ENCODE data around the gene USPL1.

USPL1 gene

DNA sequence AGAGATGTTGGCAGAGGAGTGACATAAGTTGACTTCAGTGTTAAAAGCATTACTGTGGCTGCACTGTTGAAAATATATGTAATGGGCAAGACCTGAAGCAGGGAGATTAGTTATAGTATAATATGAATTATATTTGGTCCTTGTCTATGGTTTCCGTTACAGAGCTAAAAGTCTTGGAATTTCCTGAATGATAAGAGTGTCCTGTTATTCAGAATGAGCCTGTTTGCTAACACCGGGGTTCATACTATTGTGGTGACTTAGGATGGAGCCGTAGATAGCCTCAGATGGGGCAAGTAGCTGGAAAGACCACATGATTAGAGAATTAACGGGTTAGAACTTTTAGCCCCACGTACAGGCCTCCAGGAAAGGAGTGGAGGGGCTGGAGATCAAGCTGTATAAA, 5.7 kb downstream of the USPL1 start:
- TF ChIP-seq POLR2A (IDR thresholded peaks at IDR 0.05; ENCODE audit: extremely low read depth, insufficient read length) (no peak), MYC (IDR thresholded peaks at IDR 0.05; ENCODE audit: low read depth, low read length) (no peak)
- TF ChIP-seq, protein P1, sequence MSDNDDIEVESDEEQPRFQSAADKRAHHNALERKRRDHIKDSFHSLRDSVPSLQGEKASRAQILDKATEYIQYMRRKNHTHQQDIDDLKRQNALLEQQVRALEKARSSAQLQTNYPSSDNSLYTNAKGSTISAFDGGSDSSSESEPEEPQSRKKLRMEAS (IDR thresholded peaks at IDR 0.05; ENCODE audit: low read depth, low read length) = no peak
- TF ChIP-seq, protein P2, sequence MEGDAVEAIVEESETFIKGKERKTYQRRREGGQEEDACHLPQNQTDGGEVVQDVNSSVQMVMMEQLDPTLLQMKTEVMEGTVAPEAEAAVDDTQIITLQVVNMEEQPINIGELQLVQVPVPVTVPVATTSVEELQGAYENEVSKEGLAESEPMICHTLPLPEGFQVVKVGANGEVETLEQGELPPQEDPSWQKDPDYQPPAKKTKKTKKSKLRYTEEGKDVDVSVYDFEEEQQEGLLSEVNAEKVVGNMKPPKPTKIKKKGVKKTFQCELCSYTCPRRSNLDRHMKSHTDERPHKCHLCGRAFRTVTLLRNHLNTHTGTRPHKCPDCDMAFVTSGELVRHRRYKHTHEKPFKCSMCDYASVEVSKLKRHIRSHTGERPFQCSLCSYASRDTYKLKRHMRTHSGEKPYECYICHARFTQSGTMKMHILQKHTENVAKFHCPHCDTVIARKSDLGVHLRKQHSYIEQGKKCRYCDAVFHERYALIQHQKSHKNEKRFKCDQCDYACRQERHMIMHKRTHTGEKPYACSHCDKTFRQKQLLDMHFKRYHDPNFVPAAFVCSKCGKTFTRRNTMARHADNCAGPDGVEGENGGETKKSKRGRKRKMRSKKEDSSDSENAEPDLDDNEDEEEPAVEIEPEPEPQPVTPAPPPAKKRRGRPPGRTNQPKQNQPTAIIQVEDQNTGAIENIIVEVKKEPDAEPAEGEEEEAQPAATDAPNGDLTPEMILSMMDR (IDR thresholded peaks at IDR 0.05; ENCODE audit: low read depth, low read length) = no peak
- H3K4me3 ChIP-seq (ENCODE audit: low read depth, low read length) = no peak overlapping the region
- no peak for DNase-seq (ENCODE audit: low read depth)

- no peak for DNase-seq (ENCODE audit: low read depth)
- TF ChIP-seq MYC (IDR thresholded peaks at IDR 0.05; ENCODE audit: low read depth, low read length) (no peak), POLR2A (IDR thresholded peaks at IDR 0.05; ENCODE audit: extremely low read depth, insufficient read length) (no peak)
- TF ChIP-seq, protein P1 (IDR thresholded peaks at IDR 0.05; ENCODE audit: low read depth, low read length) = no peak
- TF ChIP-seq, protein P2 (IDR thresholded peaks at IDR 0.05; ENCODE audit: low read depth, low read length) = no peak
Measured at GRCh38 chr13:30624630-30625029, 6.9 kb downstream of the USPL1 start.

DNA sequence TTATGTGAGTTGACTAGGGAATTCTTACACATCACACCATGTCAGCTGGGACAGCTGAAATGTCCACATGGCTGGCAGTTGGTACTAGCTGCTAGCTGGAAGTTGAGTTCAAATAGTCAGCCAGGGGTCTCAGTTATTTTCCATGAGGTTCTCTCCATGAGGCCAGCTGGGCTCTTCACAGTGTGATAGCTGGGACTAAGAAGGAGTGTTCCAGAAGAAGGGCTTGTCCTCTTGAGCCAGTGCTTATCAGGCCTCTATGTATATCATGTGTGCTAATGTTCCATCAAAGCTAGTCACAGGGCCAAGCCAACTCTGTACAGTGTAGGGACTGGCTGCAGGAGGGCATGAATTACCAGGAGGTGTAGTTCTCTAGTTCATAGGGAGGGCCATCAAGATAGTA, 11.8 kb downstream of the USPL1 start:
- TF ChIP-seq POLR2A (IDR thresholded peaks at IDR 0.05; ENCODE audit: extremely low read depth, insufficient read length) (no peak), MYC (IDR thresholded peaks at IDR 0.05; ENCODE audit: low read depth, low read length) (no peak)
- TF ChIP-seq, protein P2 (IDR thresholded peaks at IDR 0.05; ENCODE audit: low read depth, low read length) = no peak
- TF ChIP-seq, protein P1 (IDR thresholded peaks at IDR 0.05; ENCODE audit: low read depth, low read length) = no peak
- DNase-seq (ENCODE audit: low read depth) = no peak
- H3K4me3 ChIP-seq (ENCODE audit: low read depth, low read length) = no peak overlapping the region

More at GRCh38 chr13:30624630-30625029, 6.9 kb downstream of the USPL1 start:
- no peak overlapping the region for H3K4me3 ChIP-seq (ENCODE audit: low read depth, low read length)

DNA sequence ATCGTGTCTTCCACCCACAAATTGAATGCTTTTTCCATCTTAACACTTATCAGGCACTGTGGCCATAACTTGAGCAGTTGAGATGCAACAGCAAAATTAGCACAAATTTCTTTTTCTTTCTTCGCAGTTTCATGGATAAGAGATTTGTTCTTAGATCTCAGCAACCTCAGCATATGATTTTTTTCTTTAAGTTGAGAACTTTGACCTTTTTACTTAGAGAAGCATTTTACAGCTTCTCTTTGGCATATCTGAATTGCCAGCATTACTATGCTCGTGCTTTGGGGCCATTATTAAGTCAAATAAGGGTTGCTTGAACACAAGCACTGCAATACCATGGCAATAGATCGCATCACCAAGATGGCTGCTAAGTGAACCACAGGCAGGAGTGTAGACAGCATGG, 16.1 kb downstream of the USPL1 start:
- TF ChIP-seq, protein P1 (IDR thresholded peaks at IDR 0.05; ENCODE audit: low read depth, low read length) = no peak
- TF ChIP-seq POLR2A (IDR thresholded peaks at IDR 0.05; ENCODE audit: extremely low read depth, insufficient read length) (no peak), MYC (IDR thresholded peaks at IDR 0.05; ENCODE audit: low read depth, low read length) (no peak)
- TF ChIP-seq, protein P2 (IDR thresholded peaks at IDR 0.05; ENCODE audit: low read depth, low read length) = no peak
- DNase-seq (ENCODE audit: low read depth) = no peak
- no peak overlapping the region for H3K4me3 ChIP-seq (ENCODE audit: low read depth, low read length)

GRCh38 chr13:30634838-30635237, 17.1 kb downstream of the USPL1 start:
- no peak overlapping the region for H3K4me3 ChIP-seq (ENCODE audit: low read depth, low read length)
- TF ChIP-seq, protein P1 (IDR thresholded peaks at IDR 0.05; ENCODE audit: low read depth, low read length) = no peak
- TF ChIP-seq POLR2A (IDR thresholded peaks at IDR 0.05; ENCODE audit: extremely low read depth, insufficient read length) = no peak
- TF ChIP-seq, protein P2 (IDR thresholded peaks at IDR 0.05; ENCODE audit: low read depth, low read length) = no peak
- no peak for TF ChIP-seq MYC (IDR thresholded peaks at IDR 0.05; ENCODE audit: low read depth, low read length)
- DNase-seq (ENCODE audit: low read depth) = no peak
